ENCODE measurements around the gene CGNL1.

DNA sequence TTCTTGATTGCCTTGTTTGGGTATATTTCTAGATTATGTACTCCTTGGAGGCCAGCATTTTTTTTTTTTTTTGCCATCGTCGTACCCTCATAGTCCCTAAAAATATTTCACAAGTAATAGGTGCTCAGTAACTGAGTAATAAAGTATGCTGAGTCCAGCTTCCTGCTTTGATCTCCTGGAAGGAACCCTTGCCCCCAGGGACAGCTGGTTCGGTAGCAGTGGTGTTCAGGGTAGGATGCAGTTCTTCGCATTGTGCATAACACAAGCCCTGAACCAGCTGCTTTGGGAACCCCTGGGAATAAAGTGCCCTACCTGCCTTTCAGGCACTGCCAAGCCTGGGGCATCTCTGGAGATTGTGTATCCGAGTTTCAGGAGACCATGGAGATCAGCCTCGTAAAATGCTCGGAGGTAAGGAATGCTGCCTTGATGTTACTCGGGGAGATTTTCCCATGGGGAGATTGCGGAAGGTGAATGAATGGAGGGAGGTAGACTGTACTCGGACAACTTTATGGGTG is 223.0 kb downstream of the CGNL1 start:
- TF ChIP-seq, protein P1, sequence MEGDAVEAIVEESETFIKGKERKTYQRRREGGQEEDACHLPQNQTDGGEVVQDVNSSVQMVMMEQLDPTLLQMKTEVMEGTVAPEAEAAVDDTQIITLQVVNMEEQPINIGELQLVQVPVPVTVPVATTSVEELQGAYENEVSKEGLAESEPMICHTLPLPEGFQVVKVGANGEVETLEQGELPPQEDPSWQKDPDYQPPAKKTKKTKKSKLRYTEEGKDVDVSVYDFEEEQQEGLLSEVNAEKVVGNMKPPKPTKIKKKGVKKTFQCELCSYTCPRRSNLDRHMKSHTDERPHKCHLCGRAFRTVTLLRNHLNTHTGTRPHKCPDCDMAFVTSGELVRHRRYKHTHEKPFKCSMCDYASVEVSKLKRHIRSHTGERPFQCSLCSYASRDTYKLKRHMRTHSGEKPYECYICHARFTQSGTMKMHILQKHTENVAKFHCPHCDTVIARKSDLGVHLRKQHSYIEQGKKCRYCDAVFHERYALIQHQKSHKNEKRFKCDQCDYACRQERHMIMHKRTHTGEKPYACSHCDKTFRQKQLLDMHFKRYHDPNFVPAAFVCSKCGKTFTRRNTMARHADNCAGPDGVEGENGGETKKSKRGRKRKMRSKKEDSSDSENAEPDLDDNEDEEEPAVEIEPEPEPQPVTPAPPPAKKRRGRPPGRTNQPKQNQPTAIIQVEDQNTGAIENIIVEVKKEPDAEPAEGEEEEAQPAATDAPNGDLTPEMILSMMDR (IDR thresholded peaks at IDR 0.05; ENCODE audit: insufficient read depth, low read length, poor library complexity, severe bottlenecking): no peak
- TF ChIP-seq EZH2phosphoT487 (conservative IDR thresholded peaks at IDR 0.05; ENCODE audit: low read length): no peak

Data from SU-DHL-6 (cell line).